Thoracic aorta (tissue), 2 donors: ENCODE measurements around the gene SPC25. TPM values are rescaled to one million over a fixed set of nuclear protein-coding genes. Genes with fewer than 3 reads are reported as not detected.

Experiments
- ATAC-seq: fragments of 150-250 bp; one replicate; pipeline ENCODE4 v1.8.0; 2017; ENCODE audit warnings: low read depth; ENCODE audit not compliant: insufficient number of reproducible peaks, low FRiP score
- DNase-seq: peaks from one replicate; pipeline ENCODE4 v3.0.0-alpha.2; 2020; ENCODE audit warnings: low spot score
- H3K27ac ChIP-seq, 2 donors: fragments of 200-600 bp; sonication (generic); 1 replicate in 1 of 2; 2 replicates in 1 of 2; pipeline ENCODE4 v1.5.1; 2016; ENCODE audit warnings: mild to moderate bottlenecking in 2 of 2, moderate library complexity in 2 of 2
- H3K27me3 ChIP-seq: fragments of 200-600 bp; sonication (generic); replicated peaks from 2 replicates; pipeline ENCODE4 v1.6.0; 2016; ENCODE audit warnings: mild to moderate bottlenecking; ENCODE audit not compliant: insufficient read depth
- H3K36me3 ChIP-seq: fragments of 200-600 bp; sonication (generic); one replicate; pipeline ENCODE4 v1.5.1; 2016
- H3K4me1 ChIP-seq, 2 donors: fragments of 200-600 bp; sonication (generic); 1 replicate in 1 of 2; 2 replicates in 1 of 2; pipeline versions ENCODE4 v1.5.1 to v1.6.0; 2016; ENCODE audit warnings: low read depth in 2 of 2, mild to moderate bottlenecking in 1 of 2; ENCODE audit not compliant: control insufficient read depth in 1 of 2
- H3K4me3 ChIP-seq: fragments of 200-600 bp; sonication (generic); 2 replicates; pipeline ENCODE4 v1.5.1; 2016; ENCODE audit warnings: mild to moderate bottlenecking
- H3K9me3 ChIP-seq: fragments of 200-600 bp; sonication (generic); 2 replicates; pipeline ENCODE4 v1.5.1; 2016
- total RNA-seq, 2 donors: library from RNA; depleted of rRNA; stranded (reverse); fragments of >200 nt; gene quantifications; one replicate each; pipeline versions ENCODE4 v1.1.0 to v1.2.3, GENCODE V29; 2016
- TF ChIP-seq, protein P1 (sequence below): fragments of 200-600 bp; sonication (generic); IDR thresholded peaks from one replicate; pipeline ENCODE4 v1.5.1; 2019; ENCODE audit warnings: antibody characterized with exemption

SPC25 gene
- total RNA-seq, 2 donors from 2014 or later: 1.1 TPM; not detected in 1

DNA sequence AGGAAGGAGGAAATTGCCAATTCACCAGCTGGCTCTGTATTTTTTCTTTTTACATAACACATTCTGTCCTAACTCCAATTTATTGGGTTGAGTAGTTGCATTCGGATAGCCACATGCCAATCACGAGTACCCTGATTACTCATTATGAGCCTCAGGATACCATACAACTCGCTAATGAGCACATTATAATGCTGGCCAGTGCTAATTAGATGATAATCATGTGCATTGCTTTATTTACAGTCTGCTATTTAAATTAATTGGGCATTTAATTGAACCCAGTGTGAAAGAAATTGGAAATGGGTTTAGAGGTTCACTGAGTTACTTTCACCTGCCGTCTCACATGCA is 26.1 kb upstream of the SPC25 start:
- Histone ChIP-seq H3K27ac (no peak overlapping the region), H3K4me3 (no peak overlapping the region), H3K9me3 (no peaks in the 10 kb centered on the region), H3K27me3 (no peaks in the 10 kb centered on the region), H3K36me3 (no peaks in the 10 kb centered on the region), H3K4me1 (peaks cover 0 to 5% of the 10 kb centered on the region in 2 donors)
- ATAC-seq: no peak
- no peak for DNase-seq
- TF ChIP-seq, protein P1, sequence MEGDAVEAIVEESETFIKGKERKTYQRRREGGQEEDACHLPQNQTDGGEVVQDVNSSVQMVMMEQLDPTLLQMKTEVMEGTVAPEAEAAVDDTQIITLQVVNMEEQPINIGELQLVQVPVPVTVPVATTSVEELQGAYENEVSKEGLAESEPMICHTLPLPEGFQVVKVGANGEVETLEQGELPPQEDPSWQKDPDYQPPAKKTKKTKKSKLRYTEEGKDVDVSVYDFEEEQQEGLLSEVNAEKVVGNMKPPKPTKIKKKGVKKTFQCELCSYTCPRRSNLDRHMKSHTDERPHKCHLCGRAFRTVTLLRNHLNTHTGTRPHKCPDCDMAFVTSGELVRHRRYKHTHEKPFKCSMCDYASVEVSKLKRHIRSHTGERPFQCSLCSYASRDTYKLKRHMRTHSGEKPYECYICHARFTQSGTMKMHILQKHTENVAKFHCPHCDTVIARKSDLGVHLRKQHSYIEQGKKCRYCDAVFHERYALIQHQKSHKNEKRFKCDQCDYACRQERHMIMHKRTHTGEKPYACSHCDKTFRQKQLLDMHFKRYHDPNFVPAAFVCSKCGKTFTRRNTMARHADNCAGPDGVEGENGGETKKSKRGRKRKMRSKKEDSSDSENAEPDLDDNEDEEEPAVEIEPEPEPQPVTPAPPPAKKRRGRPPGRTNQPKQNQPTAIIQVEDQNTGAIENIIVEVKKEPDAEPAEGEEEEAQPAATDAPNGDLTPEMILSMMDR: no peak

DNA sequence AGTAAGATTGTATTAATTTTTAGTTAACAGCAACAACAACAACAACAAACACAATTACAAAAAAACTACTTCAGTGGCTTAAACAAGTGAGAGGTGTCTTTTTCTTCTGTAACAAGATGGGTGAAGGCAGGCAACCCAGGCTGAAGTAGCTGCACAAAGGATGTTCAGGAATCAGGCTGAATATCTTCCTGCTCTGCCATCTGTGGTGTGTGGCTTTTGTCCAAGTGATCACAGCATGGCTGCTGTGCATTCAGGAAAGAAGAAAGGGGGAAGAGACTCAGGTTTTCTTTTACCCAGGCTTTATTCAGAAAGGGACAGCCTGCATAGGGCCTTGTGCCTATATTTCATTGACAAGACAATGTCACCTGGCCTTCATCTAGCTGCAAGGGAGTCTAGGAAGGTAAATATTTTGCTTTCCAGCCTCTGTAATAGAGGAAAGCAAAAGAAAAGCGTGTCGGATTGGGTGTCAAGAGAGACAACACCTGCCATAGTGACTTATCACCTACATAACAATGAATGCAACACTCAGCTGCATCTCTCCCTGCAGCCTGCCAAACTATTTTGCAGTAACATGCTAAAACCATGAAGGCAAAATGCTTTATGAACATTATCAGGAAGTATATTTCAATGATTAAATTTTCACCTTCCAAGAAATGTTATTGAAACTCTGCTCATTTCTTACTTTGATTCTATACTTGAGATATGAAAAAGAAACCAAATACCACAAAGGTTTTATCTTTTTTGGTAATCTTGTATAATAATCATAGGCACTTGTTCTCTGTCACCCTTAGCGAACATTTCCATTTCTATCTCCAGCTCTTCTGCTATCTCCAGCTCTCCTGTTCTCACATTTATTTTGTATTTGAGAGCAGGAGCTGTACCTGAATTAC is 25.5 kb upstream of the SPC25 start:
- no peaks in the 10 kb centered on the region for H3K36me3 ChIP-seq
- H3K9me3 ChIP-seq: no peaks in the 10 kb centered on the region
- TF ChIP-seq, protein P1: no peak
- DNase-seq: no peak
- H3K27me3 ChIP-seq: no peaks in the 10 kb centered on the region
- H3K27ac ChIP-seq: no peak overlapping the region
- H3K4me1 ChIP-seq: peaks cover 0 to 5% of the 10 kb centered on the region in 2 donors
- no peak for ATAC-seq
- H3K4me3 ChIP-seq: no peak overlapping the region

DNA sequence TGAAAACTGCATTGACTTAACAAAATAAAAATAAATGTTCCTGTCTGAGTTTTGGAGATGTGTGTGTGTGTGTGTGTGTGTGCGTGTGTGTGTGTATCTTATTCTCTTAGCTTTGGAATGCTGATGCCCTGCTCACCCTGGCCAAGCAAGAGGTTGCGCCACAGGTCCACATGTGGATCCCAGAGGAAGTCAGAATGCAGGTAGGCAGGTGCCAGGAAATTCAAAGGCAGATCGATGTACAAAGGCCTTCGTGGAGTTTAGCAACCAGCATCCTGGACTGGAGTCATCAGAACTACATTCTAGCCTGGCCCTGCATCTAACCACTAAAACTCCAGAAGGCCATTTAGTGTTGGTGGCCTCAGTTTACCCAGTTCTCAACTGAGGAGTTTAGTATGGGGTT is 23.3 kb upstream of the SPC25 start:
- H3K27me3 ChIP-seq: no peaks in the 10 kb centered on the region
- TF ChIP-seq, protein P1: no peak
- no peak overlapping the region for H3K4me3 ChIP-seq
- H3K9me3 ChIP-seq: no peaks in the 10 kb centered on the region
- no peaks in the 10 kb centered on the region for H3K36me3 ChIP-seq
- no peak for DNase-seq
- H3K27ac ChIP-seq: no peak overlapping the region
- peaks cover 0 to 5% of the 10 kb centered on the region in 2 donors for H3K4me1 ChIP-seq
- no peak for ATAC-seq

DNA sequence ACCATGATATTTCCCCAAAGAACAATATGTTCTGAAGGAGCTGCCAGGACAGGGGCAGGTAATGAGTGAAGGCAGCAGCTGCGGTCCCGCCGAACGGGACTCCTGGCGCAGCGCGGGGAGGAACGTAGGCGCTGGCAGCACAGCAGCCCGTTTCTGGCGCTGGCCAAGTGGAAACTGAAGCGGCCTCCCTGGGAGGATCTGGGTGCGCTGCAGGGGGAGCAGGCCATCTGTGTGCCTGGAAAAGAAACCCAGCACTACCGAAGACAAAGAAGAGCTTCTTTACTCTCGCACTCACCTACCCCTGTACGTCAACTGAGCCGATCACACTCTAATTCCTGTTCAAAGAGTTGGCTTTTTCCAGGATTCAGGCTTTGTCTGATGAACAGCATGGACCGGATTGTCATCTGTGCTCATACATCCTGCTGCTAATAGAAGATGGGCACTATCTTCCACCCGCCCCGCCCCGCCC is 22.7 kb upstream of the SPC25 start:
- Histone ChIP-seq H3K4me3 (peak overlapping the region; percentile 45), H3K4me1 (peaks cover 0 to 5% of the 10 kb centered on the region in 2 donors), H3K27ac (no peak overlapping the region), H3K9me3 (no peaks in the 10 kb centered on the region), H3K36me3 (no peaks in the 10 kb centered on the region), H3K27me3 (no peaks in the 10 kb centered on the region)
- TF ChIP-seq, protein P1: no peak
- DNase-seq: no peak
- ATAC-seq: no peak

DNA sequence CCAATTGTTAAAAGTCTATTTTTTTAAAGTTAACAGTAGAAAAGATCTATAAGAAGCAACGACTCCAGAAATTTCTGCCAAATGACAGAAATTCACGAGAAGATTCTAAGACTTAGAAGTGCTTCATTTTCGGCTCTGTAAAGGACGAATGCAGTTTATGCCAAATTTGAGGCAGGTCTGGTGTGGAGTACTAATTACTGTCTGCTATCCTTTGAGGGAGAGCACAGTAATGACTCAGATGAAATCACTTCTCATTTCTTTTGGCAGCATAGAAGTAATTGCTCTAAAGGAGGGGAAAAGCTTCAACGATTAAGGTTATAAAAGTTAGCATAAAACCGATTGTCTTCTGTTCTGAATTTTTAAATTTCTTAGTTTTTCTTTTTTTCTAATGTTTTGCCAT is 22.2 kb upstream of the SPC25 start:
- TF ChIP-seq, protein P1: no peak
- Histone ChIP-seq H3K36me3 (no peaks in the 10 kb centered on the region), H3K4me1 (peaks cover 0 to 5% of the 10 kb centered on the region in 2 donors), H3K27ac (no peak overlapping the region), H3K4me3 (peak overlapping the region; percentile 45), H3K9me3 (no peaks in the 10 kb centered on the region), H3K27me3 (no peaks in the 10 kb centered on the region)
- ATAC-seq (no peak), DNase-seq (no peak)
